Gastroesophageal sphincter (tissue), 4 donors: ENCODE results near the gene AKAP3. TPM values are rescaled to one million over a fixed set of nuclear protein-coding genes. Genes with fewer than 3 reads are reported as not detected.

Experiments used
- ATAC-seq: fragments of 150-250 bp; one replicate; pipeline ENCODE4 v1.9.1; 2016; ENCODE audit warnings: mild to moderate bottlenecking, moderate library complexity
- H3K27ac ChIP-seq, 4 donors: fragments of 200-600 bp; sonication (generic) in 3 of 4; 1 replicate in 3 of 4; 2 replicates in 1 of 4; pipeline ENCODE4 v1.5.1; 2016 to 2019
- H3K27me3 ChIP-seq: fragments of 200-600 bp; sonication (generic); one replicate; pipeline ENCODE4 v1.5.1; 2019
- H3K36me3 ChIP-seq, 2 donors: fragments of 200-600 bp; sonication (generic); one replicate each; pipeline ENCODE4 v1.5.1; 2019; ENCODE audit warnings: control low read depth in 1 of 2
- H3K4me1 ChIP-seq, 3 donors: fragments of 200-600 bp; sonication (generic); 1 replicate in 2 of 3; 2 replicates in 1 of 3; pipeline ENCODE4 v1.5.1; 2016 to 2019; ENCODE audit warnings: control low read depth in 2 of 3
- H3K4me3 ChIP-seq, 2 donors: fragments of 200-600 bp; sonication (generic); one replicate each; pipeline ENCODE4 v1.5.1; 2019; ENCODE audit warnings: mild to moderate bottlenecking in 1 of 2, moderate library complexity in 1 of 2
- H3K9me3 ChIP-seq, 3 donors: fragments of 200-600 bp; sonication (generic); one replicate each; pipeline ENCODE4 v1.5.1; 2017 to 2019; ENCODE audit warnings: control low read depth in 2 of 3
- EP300 ChIP-seq: sonication (generic); formaldehyde crosslinking; IDR thresholded peaks from one replicate; pipeline ENCODE4 v1.6.1; 2017; ENCODE audit warnings: antibody characterized with exemption, mild to moderate bottlenecking
- POLR2A ChIP-seq, 2 donors: fragments of 450-650 bp; IDR thresholded peaks; one replicate each; pipeline ENCODE4 v1.6.1; 2017; ENCODE audit warnings: antibody characterized with exemption in 2 of 2, mild to moderate bottlenecking in 2 of 2, moderate library complexity in 1 of 2
- POLR2AphosphoS5 ChIP-seq: sonication (generic); formaldehyde crosslinking; IDR thresholded peaks from one replicate; pipeline ENCODE4 v1.6.1; 2017; ENCODE audit warnings: antibody characterized with exemption
- WGBS, 2 donors: methylation state at CpG; one replicate each; pipeline ENCODE4 v1.1.5; 2018; ENCODE audit warnings: low coverage in 1 of 2; 5-methylcytosine and 5-hydroxymethylcytosine counted together
- total RNA-seq, 4 donors: library from RNA; depleted of rRNA; stranded (reverse); fragments of >200 nt; gene quantifications; one replicate each; pipeline ENCODE4 v1.1.0, GENCODE V29; 2016
- TF ChIP-seq, protein P1 (sequence below), 4 experiments: fragments of 200-600 bp in 2 of 4; fragments of 450-650 bp in 2 of 4; sonication (generic) in 1 of 4; IDR thresholded peaks; one replicate each; pipeline ENCODE4 v1.5.1; 2017 to 2019; ENCODE audit warnings: antibody characterized with exemption in 4 of 4, mild to moderate bottlenecking in 2 of 4, moderate library complexity in 2 of 4

The AKAP3 gene
- total RNA-seq, 4 donors from 2014 or later = 0.13 to 3.1 (median 1.6) TPM

DNA sequence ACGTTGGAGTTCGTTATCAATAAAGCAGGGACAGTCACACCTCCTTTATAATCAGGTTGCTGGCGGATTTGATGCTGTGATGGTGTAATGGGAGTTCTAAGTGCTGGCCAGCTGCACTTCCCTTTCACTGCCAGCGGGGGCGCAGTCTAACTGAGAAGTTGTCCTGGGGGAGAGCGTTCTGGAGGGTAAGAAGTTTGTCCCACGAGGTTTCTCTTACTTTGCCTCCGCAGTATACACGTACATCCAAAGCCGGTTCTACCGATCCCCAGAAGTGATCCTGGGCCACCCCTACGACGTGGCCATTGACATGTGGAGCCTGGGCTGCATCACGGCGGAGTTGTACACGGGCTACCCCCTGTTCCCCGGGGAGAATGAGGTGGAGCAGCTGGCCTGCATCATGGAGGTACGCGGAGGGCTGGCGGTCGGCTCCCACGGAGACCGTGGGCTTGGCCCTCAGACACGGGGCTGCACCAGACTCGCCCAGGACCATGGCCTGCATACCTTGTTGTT, 44.1 kb downstream of the AKAP3 start:
- TF ChIP-seq POLR2AphosphoS5 = peak; percentile 23
- TF ChIP-seq, protein P1, sequence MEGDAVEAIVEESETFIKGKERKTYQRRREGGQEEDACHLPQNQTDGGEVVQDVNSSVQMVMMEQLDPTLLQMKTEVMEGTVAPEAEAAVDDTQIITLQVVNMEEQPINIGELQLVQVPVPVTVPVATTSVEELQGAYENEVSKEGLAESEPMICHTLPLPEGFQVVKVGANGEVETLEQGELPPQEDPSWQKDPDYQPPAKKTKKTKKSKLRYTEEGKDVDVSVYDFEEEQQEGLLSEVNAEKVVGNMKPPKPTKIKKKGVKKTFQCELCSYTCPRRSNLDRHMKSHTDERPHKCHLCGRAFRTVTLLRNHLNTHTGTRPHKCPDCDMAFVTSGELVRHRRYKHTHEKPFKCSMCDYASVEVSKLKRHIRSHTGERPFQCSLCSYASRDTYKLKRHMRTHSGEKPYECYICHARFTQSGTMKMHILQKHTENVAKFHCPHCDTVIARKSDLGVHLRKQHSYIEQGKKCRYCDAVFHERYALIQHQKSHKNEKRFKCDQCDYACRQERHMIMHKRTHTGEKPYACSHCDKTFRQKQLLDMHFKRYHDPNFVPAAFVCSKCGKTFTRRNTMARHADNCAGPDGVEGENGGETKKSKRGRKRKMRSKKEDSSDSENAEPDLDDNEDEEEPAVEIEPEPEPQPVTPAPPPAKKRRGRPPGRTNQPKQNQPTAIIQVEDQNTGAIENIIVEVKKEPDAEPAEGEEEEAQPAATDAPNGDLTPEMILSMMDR (IDR thresholded peaks at IDR 0.05) = peak; percentile 82 to 98 (median 92)
- no peak for TF ChIP-seq POLR2A (IDR thresholded peaks at IDR 0.05)
- TF ChIP-seq EP300 = no peak
- peaks cover 0 to 17% of the 10 kb centered on the region in 2 donors for H3K36me3 ChIP-seq

DNA sequence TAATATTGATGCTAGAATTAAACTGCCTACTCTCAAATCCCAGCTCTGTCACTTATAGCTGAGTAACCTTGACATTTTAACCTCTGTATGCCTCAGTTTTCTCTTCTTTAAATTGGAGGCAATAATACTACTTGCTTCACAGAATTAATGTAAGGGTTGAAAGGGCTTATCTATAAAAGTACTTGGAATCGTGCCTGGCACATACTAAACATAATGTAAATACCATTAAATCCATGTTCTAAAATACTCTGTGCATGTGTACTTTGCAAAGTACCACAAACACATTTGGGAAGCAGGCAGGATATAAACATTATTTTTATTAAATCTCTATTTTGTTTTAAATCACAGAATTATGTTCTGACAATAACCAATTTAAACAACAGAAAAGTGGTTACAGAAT, 44.9 kb downstream of the AKAP3 start:
- TF ChIP-seq POLR2A (IDR thresholded peaks at IDR 0.05) (no peak), POLR2AphosphoS5 (no peak), EP300 (no peak)
- TF ChIP-seq, protein P1 (IDR thresholded peaks at IDR 0.05) = no peak
- Histone ChIP-seq H3K27ac (no peak overlapping the region), H3K4me1 (peaks cover 0 to 25% (median 3%) of the 10 kb centered on the region in 3 donors), H3K27me3 (no peaks in the 10 kb centered on the region), H3K9me3 (no peaks in the 10 kb centered on the region), H3K4me3 (no peak overlapping the region), H3K36me3 (peaks cover 0 to 11% of the 10 kb centered on the region in 2 donors)
- WGBS, 2 donors = 0 to 31% methylated on average over 1 of the region's 1 CpG
- no peak for ATAC-seq

More for the DNA sequence above, 44.1 kb downstream of the AKAP3 start:
- peaks cover 0 to 25% (median 3%) of the 10 kb centered on the region in 3 donors for H3K4me1 ChIP-seq
- WGBS, 2 donors = 0 to 1% methylated on average over 6 to 7 of the region's 25 CpGs
- peak overlapping the region; percentile 50 to 86 (median 71) for H3K27ac ChIP-seq
- peak overlapping the region; percentile 67 to 99 for H3K4me3 ChIP-seq
- no peaks in the 10 kb centered on the region for H3K27me3 ChIP-seq
- no peaks in the 10 kb centered on the region for H3K9me3 ChIP-seq
- ATAC-seq = peak; percentile 94

DNA sequence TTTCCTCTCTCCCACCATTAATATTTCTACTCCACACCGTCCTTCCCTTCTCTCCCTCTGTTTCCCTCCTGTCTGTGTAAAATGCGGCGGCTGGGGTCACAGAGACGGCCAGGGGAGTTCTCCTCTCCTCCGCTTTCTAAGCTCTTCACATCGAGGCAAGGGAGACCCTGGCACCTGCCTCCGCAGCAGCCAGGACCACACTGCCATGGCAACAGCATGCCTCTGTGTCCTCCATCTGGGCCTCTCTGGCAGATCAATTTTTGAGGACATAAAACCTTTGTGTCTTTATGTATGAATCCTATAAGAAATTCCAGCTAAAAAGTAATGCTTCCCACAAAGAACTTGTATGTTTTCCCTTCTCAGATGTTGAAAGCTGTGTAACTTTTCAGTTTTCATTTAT, 45.4 kb downstream of the AKAP3 start:
- H3K4me1 ChIP-seq = peaks cover 0 to 25% (median 3%) of the 10 kb centered on the region in 3 donors
- peaks cover 0 to 5% of the 10 kb centered on the region in 2 donors for H3K36me3 ChIP-seq
- no peak overlapping the region for H3K27ac ChIP-seq
- no peak for ATAC-seq
- TF ChIP-seq, protein P1 (IDR thresholded peaks at IDR 0.05) = no peak
- TF ChIP-seq EP300 = no peak
- no peak for TF ChIP-seq POLR2A (IDR thresholded peaks at IDR 0.05)
- no peak for TF ChIP-seq POLR2AphosphoS5
- H3K9me3 ChIP-seq = no peaks in the 10 kb centered on the region
- WGBS, 2 donors = 26 to 60% methylated on average over 2 to 3 of the region's 7 CpGs
- no peaks in the 10 kb centered on the region for H3K27me3 ChIP-seq
- no peak overlapping the region for H3K4me3 ChIP-seq

DNA sequence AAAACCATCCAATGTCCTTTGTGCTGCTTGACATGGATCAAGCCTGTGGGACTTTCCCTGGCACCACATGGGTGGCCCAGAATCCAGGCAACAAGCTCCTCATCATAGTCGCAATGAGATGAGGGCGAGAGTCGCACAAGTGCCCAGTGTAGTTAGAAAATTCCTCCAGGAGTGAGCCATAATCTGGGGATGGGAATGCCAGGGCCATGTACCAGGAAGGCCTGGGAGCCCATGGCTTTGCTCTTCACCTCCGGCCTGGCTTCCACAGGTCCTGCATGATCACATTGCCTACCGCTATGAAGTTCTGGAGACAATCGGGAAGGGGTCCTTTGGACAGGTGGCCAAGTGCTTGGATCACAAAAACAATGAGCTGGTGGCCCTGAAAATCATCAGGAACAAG, 53.0 kb downstream of the AKAP3 start:
- 97 to 100% methylated on average over 3 to 4 of the region's 6 CpGs for WGBS, 2 donors
- Histone ChIP-seq H3K27me3 (peaks cover 10% of the 10 kb centered on the region), H3K4me1 (no peaks in the 10 kb centered on the region), H3K4me3 (no peak overlapping the region), H3K9me3 (no peaks in the 10 kb centered on the region), H3K27ac (no peak overlapping the region), H3K36me3 (no peaks in the 10 kb centered on the region)
- no peak for TF ChIP-seq POLR2A (IDR thresholded peaks at IDR 0.05)
- no peak for TF ChIP-seq EP300
- TF ChIP-seq, protein P1 (IDR thresholded peaks at IDR 0.05) = no peak
- no peak for TF ChIP-seq POLR2AphosphoS5
- ATAC-seq = no peak

DNA sequence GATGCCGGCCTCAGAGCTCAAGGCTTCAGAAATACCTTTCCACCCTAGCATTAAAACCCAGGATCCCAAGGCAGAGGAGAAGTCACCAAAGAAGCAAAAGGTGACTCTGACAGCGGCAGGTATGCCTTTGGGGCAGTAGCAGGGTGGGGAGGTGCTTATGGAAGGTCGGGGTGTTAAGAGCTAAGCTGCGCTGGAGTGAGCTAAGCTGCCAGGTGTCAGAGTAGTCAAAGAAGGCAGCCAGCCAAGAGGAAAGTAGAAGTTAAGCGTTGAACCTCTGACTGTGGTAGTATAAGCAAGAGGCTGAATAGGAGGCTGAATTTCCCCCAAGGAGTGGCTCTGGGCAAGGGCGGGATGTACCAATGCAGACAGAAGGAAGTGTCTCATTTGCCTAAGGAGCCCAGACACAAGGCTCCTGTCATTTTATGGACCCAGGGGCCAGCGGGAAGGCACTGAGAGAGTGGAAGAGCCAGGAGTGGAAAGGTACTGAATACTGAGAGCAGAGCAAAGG, 57.6 kb downstream of the AKAP3 start:
- Histone ChIP-seq H3K27me3 (peaks cover 22% of the 10 kb centered on the region), H3K27ac (no peak overlapping the region), H3K9me3 (no peaks in the 10 kb centered on the region), H3K4me1 (no peaks in the 10 kb centered on the region), H3K4me3 (no peak overlapping the region), H3K36me3 (no peaks in the 10 kb centered on the region)
- TF ChIP-seq, protein P1 (IDR thresholded peaks at IDR 0.05) = no peak
- TF ChIP-seq POLR2A (IDR thresholded peaks at IDR 0.05) = no peak
- no peak for TF ChIP-seq EP300
- no peak for TF ChIP-seq POLR2AphosphoS5
- ATAC-seq = no peak
- WGBS, 2 donors = 42 to 60% methylated on average over 2 to 6 of the region's 7 CpGs
